ENCODE results near the gene ADAMTSL1. TPM values are rescaled to one million over a fixed set of nuclear protein-coding genes. Genes with fewer than 3 reads are reported as not detected.
"Not testable (repeated sequence)": the region's sequence is repeated elsewhere in the genome, so short reads cannot be mapped to it uniquely, and the experiment has no call there.

ADAMTSL1 gene
- polyA plus RNA-seq, 1 donor, result 16.3 TPM

DNA sequence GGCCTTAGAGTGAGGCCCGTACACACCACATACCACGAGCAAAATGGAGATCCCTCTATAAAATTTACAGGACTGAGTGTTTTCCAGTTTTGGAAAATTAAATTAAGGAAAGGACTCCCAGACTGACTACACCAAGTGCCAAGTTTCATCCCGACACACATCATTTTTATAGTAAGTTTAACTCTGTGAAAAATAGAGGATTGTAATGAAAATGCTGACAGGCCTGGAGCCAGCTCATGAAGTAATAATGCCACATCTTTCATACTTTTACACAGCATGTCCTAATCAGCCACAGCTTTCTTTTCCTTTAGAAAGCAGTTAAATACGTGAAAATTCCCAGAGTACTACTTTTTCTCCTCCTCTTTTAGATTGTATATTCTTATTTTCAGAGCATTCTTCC, 389.8 kb downstream of the ADAMTSL1 start:
- DNase-seq, result no peak

GRCh38 chr9:18864516-18864915, 390.6 kb downstream of the ADAMTSL1 start:
- no peak for DNase-seq

DNA sequence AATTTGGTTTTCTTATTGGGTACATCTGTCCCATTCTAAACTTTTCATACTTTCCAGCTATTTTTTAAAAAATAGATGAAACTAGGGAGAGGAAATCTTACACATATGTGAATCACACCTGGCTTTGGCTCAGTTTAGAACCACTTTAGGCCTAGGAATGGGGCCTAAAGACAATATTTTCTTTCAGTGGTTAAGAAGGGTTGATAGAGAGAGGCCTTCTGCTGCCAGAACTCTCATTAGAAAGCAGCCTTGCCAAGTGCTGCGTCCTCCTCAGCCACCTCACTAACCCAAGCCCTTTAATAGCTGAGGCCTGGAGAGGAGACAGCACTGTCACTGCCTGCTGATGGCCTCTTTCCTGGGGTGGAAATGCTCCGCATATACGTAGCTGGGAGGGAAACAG, 391.6 kb downstream of the ADAMTSL1 start:
- DNase-seq, result no peak

DNA sequence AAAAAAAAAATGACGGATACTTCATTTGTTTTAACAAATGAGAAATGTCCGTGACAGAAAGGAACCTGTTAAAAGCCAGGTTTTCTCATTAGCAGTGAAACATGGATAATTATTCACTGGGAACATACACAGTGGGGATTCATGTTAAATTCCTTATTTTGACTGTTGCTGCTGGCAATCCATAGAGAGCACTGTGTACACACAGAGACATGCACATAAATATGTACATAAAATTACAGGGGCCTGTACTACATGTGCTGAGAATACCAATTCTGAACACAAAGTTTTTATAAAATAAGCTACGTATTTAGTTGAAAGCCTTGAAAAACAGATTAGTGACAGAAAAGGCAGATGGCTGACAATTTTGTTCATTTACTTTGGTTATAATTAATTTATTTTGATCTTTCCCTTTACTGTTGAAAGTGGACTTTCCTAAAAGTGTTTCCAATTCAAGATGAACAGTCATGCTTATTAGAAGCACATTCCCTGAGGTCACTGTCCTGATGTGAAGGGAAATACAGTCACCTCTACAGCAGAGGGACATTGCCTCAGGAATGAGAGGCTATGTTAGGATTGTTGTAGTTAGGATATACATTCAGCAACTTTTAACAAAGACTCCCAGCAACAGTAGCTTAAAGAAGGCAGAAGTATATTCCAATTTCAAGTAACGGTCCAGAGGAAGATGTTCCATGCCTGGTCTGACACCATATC, 392.3 kb downstream of the ADAMTSL1 start:
- no peak for DNase-seq

DNA sequence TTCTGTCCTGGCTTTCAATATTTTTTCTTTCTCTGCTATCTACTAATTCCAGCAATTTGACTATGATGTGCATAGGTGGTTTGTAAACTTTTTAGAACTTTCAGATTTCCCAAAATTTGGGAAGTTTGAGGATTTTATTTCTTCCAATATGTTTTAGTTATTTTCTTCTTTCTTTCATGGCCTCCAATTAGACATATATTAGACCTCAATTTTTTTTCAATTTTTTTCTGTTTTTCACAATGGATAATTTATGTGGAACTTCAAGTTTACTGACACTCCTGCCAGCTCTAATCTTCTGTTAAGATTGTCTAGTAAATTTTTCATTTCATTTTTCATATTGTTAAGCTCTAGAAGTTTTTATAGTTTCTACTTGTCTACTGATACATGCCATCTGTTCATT, 395.8 kb downstream of the ADAMTSL1 start:
- no peak for DNase-seq

GRCh38 chr9:18874069-18874468, 400.1 kb downstream of the ADAMTSL1 start:
- DNase-seq, result no peak

DNA sequence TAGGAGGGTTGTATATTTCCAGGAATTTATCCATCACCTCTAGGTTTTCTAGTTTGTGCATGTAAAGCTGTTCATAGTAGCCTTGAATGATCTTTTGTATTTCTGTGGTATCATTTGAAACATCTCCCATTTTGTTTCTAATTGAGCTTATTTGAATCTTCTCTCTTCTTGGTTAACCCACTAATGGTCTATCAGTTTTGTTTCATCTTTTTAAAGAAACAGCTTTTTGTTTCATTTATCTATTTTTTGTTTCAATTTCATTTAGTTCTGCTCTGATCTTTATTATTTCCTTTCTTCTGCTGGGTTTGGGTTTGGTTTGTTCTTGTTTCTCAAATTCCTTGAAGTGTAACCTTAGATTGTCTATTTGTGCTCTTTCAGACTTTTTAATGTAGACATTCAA, 401.0 kb downstream of the ADAMTSL1 start:
- DNase-seq, result not testable (repeated sequence)

DNA sequence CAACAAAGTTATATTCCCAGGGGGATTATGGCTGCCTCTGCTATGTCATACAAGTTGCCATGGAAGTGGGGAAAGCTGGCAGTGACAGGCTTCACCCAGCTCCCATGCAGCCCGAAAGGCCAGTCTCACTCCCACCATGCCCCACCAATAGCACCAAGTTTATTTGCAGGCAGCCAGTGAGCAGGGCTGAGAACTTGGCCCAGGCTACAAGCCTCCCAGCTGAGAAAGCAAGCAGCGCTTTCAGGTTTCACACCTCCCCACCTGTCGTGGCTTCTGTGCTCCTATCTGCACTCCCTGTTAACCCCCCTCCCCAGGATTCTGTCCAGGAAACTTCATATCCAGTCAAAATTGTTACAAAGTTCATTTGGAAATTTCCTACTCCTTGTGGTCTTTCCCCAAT, 404.0 kb downstream of the ADAMTSL1 start:
- no peak for DNase-seq

- DNase-seq, result no peak
Observed at GRCh38 chr9:18881758-18882157, 407.8 kb downstream of the ADAMTSL1 start.

DNA sequence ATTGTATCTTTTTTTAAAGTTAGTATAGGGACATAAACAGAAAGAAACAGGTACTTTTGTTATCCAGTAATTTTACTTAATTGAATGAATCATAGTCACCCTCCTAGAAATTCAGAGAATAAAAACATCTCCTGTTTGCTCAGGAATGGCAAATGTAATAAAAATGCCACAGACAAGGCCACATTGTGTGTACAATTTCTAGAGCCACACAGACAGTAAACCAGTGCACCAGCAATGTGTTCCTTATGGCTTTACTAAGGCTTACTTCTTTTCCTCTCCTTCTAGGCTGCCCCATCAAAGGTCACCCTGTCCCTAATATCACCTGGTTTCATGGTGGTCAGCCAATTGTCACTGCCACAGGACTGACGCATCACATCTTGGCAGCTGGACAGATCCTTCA, 413.6 kb downstream of the ADAMTSL1 start:
- no peak for DNase-seq

- DNase-seq, result no peak
Observed at GRCh38 chr9:18888290-18888689, 414.3 kb downstream of the ADAMTSL1 start.

GRCh38 chr9:18889550-18889949, 415.6 kb downstream of the ADAMTSL1 start:
- DNase-seq, result no peak

GRCh38 chr9:18890372-18890771, 416.4 kb downstream of the ADAMTSL1 start:
- DNase-seq, result no peak

- DNase-seq, result no peak
Observed at GRCh38 chr9:18891946-18892670, 418.2 kb downstream of the ADAMTSL1 start.

DNA sequence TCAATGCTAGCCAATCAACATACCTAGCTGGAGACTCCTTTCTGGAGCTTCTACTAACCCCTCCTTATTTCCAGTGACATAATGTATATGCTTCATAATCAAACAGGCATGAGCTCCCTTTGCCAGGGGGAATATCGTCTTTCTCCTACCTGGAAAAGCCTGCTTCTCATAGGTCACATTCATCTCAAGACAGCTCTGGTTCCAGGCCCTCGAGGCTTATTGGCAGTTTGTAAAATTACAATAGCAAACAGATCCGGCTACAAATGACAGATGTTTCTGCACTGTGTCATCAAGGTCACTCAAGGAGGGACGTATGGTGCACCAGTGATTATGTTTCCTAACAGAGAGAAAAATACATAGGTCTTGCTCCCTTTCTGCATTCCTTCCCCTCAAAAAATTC, 419.1 kb downstream of the ADAMTSL1 start:
- no peak for DNase-seq

DNA sequence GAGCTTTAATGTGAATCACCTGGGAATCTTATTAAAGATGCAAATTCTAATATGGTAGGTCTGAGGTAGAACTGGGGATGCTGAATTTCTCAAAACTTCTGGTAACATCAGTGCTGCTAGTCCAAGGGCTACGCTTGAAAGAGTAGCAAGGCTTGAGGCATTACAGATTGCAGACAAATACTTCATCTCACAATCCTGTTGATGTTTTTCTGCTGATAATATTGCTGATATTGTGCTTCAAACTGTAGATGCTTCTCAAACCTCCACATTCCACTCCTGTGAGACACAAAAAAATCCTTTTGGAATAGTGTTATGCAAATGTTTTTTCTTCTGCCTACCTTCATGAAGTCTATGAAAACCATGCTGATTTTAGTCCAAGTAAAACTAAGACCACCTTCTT, 419.5 kb downstream of the ADAMTSL1 start:
- no peak for DNase-seq

DNA sequence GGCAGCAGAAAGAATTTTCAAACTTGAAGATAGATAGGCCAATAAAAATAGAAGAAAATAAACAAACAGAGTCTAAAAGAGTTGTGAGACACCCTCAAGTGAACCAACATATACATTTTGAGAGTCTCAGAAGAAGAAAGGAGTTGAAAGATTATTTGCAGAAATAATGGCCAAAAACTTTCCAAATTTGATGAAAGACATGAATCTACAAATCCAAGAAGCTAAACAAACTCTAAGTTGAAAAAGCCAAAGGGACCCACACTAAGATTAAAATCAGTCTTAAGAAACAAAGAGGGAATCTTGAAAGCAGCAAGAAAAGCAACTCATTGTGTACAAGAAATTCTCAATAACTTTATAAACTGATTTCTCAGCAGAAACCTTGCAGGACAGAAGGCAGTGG, 422.1 kb downstream of the ADAMTSL1 start:
- no peak for DNase-seq

DNA sequence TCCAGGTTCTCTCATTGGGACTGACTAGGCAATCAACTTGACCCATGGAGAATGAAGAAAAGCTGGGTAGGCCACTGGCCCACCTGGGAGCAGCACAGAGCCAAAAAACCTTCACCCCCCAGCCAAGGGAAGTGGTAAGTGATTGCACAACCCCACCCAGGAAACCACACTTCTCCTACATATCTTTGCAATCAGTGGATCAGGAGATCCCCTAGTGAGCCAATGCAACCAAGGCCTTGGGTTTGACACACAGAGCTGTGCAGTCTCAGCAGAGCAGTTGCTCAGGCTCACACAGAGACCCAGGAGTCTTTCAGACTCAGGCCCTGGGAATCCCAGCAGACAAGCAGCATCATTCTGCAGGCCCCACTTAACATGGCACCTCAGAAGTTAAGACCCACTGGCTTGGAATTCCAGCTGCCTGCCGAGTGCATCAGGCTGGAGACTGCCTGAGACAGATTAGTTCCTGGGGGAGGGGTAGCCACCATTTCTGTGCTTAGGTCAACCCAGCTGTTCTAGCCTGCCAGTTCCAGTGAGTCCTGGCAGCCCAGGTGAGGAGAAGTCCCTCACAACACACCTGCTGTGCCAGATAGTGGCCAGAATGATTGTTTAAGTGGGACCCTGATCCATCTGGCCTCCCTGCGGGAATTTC, 422.7 kb downstream of the ADAMTSL1 start:
- DNase-seq, result no peak

- no peak for DNase-seq
Observed at GRCh38 chr9:18903450-18903849, 429.5 kb downstream of the ADAMTSL1 start.

DNA sequence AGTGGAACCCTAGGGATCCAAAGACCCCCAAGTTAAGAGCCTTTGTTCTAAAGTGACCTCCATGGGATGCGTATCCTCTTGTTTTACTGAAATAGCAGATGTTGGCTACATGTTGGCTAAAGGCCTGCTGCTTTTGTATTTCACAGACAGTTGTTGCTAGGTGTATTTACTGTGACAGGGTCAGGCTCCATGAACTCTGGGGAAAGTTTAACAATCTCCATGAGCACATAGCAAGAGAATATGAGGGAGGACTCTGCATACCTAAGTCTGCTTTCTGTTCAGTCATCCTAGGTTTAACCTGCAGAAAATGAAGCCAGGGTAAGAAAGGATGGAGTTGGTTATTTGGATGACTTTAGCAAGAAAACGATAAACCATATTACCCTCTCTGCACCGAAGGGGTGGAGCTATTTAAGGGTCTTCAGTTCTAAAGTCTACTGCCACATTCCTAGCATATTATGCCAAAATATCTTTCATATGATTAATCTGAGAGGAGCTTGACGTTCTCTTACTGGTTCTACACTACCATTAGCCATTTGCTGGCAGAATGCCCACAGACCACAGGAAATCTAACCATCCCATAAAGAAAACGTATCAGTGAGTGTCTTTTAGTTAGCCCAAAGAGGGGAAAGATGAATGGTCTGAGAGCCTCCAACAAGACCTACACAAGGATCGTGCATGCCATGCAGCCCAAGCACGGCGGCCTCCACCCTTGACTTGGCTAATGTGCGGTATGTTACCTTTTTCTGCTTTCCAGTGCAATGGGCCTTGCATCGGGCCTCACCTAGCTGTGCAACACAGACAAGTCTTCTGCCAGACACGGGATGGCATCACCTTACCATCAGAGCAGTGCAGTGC, 431.3 kb downstream of the ADAMTSL1 start:
- no peak for DNase-seq

- no peak for DNase-seq
Observed at GRCh38 chr9:18905883-18906629, 432.1 kb downstream of the ADAMTSL1 start.

All from left kidney (tissue), 2 donors.